ENCODE results near the gene COL6A2. TPM values are rescaled to one million over a fixed set of nuclear protein-coding genes. Genes with fewer than 3 reads are reported as not detected.

COL6A2 gene
- total and polyA plus RNA-seq, 2 experiments from 2014 or later, result 28.4 to 89.2 TPM

DNA sequence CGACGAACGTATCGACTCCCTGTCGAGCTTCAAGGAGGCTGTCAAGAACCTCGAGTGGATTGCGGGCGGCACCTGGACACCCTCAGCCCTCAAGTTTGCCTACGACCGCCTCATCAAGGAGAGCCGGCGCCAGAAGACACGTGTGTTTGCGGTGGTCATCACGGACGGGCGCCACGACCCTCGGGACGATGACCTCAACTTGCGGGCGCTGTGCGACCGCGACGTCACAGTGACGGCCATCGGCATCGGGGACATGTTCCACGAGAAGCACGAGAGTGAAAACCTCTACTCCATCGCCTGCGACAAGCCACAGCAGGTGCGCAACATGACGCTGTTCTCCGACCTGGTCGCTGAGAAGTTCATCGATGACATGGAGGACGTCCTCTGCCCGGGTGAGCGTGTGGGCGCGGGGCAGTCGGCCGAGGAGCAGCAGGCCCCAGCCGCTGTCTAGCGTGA, 28.0 kb downstream of the COL6A2 start:
- peaks cover 12% of the 10 kb centered on the region for H3K27me3 Mint-ChIP-seq (ENCODE audit: insufficient read depth, low read depth, poor library complexity)
- H2AFZ ChIP-seq, result no peak overlapping the region
- peaks cover 4% of the 10 kb centered on the region; the same call in 2 of the 3 replicates for H3K4me1 Mint-ChIP-seq

More for the DNA sequence above, 28.0 kb downstream of the COL6A2 start:
- Mint-ChIP-seq H3K9me3 (no peaks in the 10 kb centered on the region), H3K36me3 (ENCODE audit: low read depth) (peaks cover 9% of the 10 kb centered on the region; the same call in 2 of the 3 replicates), H3K4me3 (no peak overlapping the region), H3K27ac (no peak overlapping the region)
- no peaks in the 10 kb centered on the region for H3K79me2 ChIP-seq (replicated peaks; ENCODE audit: insufficient read depth)
- no peak for ATAC-seq
- H3K4me3 ChIP-seq, result no peak overlapping the region
- no peaks in the 10 kb centered on the region for H3K27me3 ChIP-seq (ENCODE audit: insufficient read depth)
- TF ChIP-seq EZH2phosphoT487 (IDR thresholded peaks at IDR 0.05; ENCODE audit: unreplicated experiment), result no peak
- TF ChIP-seq, protein P1, sequence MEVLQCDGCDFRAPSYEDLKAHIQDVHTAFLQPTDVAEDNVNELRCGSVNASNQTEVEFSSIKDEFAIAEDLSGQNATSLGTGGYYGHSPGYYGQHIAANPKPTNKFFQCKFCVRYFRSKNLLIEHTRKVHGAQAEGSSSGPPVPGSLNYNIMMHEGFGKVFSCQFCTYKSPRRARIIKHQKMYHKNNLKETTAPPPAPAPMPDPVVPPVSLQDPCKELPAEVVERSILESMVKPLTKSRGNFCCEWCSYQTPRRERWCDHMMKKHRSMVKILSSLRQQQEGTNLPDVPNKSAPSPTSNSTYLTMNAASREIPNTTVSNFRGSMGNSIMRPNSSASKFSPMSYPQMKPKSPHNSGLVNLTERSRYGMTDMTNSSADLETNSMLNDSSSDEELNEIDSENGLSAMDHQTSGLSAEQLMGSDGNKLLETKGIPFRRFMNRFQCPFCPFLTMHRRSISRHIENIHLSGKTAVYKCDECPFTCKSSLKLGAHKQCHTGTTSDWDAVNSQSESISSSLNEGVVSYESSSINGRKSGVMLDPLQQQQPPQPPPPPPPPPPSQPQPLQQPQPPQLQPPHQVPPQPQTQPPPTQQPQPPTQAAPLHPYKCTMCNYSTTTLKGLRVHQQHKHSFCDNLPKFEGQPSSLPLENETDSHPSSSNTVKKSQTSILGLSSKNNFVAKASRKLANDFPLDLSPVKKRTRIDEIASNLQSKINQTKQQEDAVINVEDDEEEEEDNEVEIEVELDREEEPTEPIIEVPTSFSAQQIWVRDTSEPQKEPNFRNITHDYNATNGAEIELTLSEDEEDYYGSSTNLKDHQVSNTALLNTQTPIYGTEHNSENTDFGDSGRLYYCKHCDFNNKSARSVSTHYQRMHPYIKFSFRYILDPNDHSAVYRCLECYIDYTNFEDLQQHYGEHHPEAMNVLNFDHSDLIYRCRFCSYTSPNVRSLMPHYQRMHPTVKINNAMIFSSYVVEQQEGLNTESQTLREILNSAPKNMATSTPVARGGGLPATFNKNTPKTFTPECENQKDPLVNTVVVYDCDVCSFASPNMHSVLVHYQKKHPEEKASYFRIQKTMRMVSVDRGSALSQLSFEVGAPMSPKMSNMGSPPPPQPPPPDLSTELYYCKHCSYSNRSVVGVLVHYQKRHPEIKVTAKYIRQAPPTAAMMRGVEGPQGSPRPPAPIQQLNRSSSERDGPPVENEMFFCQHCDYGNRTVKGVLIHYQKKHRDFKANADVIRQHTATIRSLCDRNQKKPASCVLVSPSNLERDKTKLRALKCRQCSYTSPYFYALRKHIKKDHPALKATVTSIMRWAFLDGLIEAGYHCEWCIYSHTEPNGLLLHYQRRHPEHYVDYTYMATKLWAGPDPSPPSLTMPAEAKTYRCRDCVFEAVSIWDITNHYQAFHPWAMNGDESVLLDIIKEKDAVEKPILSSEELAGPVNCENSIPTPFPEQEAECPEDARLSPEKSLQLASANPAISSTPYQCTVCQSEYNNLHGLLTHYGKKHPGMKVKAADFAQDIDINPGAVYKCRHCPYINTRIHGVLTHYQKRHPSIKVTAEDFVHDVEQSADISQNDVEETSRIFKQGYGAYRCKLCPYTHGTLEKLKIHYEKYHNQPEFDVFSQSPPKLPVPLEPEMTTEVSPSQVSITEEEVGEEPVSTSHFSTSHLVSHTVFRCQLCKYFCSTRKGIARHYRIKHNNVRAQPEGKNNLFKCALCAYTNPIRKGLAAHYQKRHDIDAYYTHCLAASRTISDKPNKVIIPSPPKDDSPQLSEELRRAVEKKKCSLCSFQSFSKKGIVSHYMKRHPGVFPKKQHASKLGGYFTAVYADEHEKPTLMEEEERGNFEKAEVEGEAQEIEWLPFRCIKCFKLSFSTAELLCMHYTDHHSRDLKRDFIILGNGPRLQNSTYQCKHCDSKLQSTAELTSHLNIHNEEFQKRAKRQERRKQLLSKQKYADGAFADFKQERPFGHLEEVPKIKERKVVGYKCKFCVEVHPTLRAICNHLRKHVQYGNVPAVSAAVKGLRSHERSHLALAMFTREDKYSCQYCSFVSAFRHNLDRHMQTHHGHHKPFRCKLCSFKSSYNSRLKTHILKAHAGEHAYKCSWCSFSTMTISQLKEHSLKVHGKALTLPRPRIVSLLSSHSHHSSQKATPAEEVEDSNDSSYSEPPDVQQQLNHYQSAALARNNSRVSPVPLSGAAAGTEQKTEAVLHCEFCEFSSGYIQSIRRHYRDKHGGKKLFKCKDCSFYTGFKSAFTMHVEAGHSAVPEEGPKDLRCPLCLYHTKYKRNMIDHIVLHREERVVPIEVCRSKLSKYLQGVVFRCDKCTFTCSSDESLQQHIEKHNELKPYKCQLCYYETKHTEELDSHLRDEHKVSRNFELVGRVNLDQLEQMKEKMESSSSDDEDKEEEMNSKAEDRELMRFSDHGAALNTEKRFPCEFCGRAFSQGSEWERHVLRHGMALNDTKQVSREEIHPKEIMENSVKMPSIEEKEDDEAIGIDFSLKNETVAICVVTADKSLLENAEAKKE (CRISPR knock-in tag; IDR thresholded peaks at IDR 0.05), result no peak
- no peak for TF ChIP-seq POLR2AphosphoS5 (IDR thresholded peaks at IDR 0.05; ENCODE audit: low read depth)
- TF ChIP-seq NANOG (IDR thresholded peaks at IDR 0.05; ENCODE audit: borderline replicate concordance), result no peak
- TF ChIP-seq JUNB (IDR thresholded peaks at IDR 0.05; ENCODE audit: unreplicated experiment), result no peak
- TF ChIP-seq, protein P2, sequence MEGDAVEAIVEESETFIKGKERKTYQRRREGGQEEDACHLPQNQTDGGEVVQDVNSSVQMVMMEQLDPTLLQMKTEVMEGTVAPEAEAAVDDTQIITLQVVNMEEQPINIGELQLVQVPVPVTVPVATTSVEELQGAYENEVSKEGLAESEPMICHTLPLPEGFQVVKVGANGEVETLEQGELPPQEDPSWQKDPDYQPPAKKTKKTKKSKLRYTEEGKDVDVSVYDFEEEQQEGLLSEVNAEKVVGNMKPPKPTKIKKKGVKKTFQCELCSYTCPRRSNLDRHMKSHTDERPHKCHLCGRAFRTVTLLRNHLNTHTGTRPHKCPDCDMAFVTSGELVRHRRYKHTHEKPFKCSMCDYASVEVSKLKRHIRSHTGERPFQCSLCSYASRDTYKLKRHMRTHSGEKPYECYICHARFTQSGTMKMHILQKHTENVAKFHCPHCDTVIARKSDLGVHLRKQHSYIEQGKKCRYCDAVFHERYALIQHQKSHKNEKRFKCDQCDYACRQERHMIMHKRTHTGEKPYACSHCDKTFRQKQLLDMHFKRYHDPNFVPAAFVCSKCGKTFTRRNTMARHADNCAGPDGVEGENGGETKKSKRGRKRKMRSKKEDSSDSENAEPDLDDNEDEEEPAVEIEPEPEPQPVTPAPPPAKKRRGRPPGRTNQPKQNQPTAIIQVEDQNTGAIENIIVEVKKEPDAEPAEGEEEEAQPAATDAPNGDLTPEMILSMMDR (conservative IDR thresholded peaks at IDR 0.05; ENCODE audit: low read depth in 2 of 2), result no peak
- no peak for TF ChIP-seq ZNF114 (CRISPR knock-in tag; IDR thresholded peaks at IDR 0.05)
- TF ChIP-seq CREB1 (CRISPR knock-in tag; IDR thresholded peaks at IDR 0.05; ENCODE audit: low read depth), result no peak
- TF ChIP-seq, protein P3, sequence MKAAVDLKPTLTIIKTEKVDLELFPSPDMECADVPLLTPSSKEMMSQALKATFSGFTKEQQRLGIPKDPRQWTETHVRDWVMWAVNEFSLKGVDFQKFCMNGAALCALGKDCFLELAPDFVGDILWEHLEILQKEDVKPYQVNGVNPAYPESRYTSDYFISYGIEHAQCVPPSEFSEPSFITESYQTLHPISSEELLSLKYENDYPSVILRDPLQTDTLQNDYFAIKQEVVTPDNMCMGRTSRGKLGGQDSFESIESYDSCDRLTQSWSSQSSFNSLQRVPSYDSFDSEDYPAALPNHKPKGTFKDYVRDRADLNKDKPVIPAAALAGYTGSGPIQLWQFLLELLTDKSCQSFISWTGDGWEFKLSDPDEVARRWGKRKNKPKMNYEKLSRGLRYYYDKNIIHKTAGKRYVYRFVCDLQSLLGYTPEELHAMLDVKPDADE (IDR thresholded peaks at IDR 0.05), result no peak
- TF ChIP-seq ZNF331 (CRISPR knock-in tag; IDR thresholded peaks at IDR 0.05; ENCODE audit: low read depth), result no peak
- TF ChIP-seq EZH2 (IDR thresholded peaks at IDR 0.05; ENCODE audit: low read depth, unreplicated experiment), result no peak
- DNase-seq (ENCODE audit: low spot score), result no peak
- H3F3A ChIP-seq (replicated peaks; ENCODE audit: low read depth), result no peaks in the 10 kb centered on the region
- no peaks in the 10 kb centered on the region for H3K36me3 ChIP-seq (ENCODE audit: insufficient read depth)
- no peak overlapping the region for H3K4me2 ChIP-seq
- H3K4me1 ChIP-seq (ENCODE audit: insufficient read depth), result no peaks in the 10 kb centered on the region
- H3K27ac ChIP-seq (ENCODE audit: low read depth), result no peak overlapping the region
- H3K9me2 ChIP-seq (ENCODE audit: insufficient read depth), result no peaks in the 10 kb centered on the region
- H4K20me1 ChIP-seq (replicated peaks; ENCODE audit: insufficient read depth), result no peaks in the 10 kb centered on the region

Data from GM23338 (cell line).